ENCODE measurements around the gene DNMT3L.
"Not testable (repeated sequence)": the region's sequence is repeated elsewhere in the genome, so short reads cannot be mapped to it uniquely, and the experiment has no call there.

DNMT3L gene

DNA sequence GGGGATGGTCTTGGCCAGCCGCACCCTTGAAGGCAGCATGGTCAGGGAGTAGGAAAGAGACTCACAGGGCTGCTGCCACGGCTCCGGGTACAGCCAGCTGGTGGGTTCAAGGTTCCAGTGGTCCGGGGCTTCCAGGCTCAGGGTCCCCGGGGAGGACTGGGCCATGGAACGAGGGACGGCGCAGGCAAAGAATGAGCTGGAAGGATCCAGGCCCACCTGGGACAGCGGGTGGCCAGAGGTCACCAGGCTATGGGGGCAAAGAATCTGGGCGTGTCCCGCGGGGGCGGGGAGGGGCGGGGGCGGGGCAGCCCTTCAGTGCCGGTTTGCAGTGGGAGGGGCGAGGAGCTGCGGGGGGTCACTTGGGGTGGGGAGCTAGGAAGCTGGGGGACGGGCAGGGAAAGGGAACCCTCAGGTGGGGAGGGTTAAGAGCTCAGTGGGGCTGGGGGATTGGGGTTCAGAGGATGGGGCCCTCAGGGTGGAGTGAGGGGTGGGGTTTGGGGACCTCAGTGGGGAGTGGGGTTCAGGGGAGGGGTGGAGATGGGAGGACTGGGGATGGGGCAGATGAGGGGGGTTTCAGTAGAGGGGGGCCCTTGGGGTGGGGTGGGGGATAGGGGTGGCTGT lies at the start of gene DNMT3L:
DNMT3L (minus strand) TSS at position 223 of the 621 bp plus-strand sequence. CDS start 638 bp downstream, outside the sequence.
- DNase-seq (ENCODE audit: low read depth in 2 of 2), result no peak

DNA sequence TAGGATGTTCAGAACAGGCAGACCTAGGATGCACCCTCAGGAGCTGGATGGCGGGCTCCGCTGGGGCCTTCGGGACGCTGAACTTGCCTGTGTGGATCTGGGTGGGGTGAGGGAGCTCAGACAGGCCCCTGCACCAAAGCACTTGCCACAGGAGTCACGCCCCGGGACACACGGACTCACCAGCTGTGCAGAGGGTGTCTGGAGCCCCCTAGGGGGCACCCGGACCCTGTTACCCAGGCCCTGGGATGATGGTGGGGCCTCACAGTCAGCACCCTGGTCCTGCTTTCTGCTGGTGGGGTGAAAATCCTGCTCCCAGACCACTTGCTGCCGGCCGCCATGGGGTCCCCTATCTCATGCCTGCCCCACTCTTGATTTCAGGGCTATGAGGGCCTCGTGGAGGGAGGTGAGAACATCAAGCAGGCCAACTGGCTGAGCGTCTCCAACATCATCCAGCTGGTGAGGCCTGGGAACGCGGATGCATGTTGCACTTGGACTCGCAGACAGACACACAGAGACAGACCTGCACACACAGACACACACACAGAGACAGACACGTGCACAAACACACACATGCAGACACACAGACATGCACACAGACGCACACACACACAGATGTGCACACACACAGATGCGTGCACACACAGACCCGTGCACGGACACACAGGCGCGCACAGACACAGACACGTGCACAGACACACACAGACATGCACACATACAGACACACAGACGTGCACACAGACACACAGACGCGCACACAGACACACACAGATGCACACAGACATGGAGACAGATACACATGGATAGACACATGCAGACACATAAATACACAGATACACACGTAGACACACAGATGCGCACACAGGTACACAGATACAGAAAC lies 49.2 kb upstream of the DNMT3L start:
- DNase-seq (ENCODE audit: low read depth in 2 of 2), result no peak

DNA sequence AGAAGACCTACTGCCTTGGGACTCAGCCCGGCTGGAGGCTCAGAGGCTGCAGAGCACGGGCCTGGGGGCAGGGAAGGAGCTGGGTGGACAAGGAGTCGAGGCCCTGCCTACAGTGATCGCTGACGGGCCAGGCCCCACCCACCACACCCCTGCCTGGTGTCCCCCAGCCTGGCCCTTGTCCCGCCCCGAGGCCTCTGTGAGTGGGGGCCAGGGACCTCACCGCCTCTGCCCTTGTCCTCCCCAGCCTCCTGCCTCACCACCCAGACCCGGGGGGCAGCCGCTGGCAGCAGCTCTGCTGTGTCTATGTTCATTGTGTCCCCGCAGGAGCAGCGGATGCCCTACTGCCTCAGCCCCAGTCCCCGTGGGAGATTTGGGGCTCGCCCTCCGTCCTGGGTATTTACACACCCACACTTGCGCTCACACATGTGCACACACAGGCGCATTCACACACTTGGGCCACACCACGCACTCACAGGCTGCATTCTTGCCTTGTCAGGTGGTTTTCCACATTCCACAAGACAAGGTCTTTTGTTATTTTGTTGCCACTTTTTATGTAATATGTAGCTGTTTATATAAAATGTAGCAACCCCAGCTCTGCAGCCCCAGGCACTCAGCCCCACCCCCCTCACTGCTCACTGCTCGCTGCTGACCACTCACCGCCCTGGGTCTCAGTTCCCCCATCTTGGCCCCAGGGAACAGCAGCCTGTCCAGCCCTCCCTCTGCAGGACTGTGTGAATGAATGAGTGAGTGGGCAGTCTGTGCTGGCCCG lies 45.4 kb upstream of the DNMT3L start:
- no peak for DNase-seq (ENCODE audit: low read depth in 2 of 2)

DNA sequence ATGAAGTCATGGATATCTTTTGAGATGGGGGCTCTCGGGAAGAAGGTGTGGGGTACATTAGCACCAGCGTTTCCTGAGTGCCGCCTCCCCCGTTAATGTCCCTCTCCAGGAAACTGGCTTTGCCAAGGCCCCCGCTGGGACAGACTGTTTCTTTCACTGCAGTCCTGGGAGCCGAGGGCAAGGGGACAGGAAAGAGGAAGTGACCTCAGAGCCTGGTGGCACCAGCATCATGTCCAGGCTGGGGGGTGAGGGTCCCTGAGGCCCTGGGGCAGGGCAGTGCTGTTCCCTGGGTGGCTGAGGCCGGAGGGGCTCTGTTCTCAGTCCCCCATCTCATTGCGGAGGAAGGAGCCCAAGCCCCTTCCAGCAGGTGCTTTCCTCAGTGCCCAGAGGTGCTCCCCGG lies 44.0 kb upstream of the DNMT3L start:
- DNase-seq (ENCODE audit: low read depth in 2 of 2), result no peak

DNA sequence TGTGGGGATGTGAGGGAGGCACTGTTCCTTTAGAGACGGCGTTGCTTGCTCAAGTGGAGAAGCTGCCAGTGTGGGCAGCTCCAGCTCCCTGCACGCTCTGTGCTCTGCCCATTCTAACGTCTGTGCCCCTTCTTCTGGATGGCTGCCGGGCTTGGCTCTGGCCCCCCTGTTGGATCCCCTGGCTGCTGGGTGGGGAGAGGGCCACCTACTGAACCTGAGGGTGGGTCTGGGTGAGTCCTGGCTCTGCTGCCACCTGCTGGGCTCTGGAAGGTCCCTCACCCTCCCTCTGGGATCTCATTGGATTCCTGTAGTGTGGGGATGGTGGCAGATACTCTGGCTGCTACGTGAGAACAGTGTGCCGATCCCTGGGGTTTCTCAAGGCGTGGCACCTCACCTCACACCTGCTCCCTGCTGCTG lies 43.2 kb upstream of the DNMT3L start:
- peak in 1 of 2 donors; percentile 30 for DNase-seq (ENCODE audit: low read depth in 2 of 2)

DNA sequence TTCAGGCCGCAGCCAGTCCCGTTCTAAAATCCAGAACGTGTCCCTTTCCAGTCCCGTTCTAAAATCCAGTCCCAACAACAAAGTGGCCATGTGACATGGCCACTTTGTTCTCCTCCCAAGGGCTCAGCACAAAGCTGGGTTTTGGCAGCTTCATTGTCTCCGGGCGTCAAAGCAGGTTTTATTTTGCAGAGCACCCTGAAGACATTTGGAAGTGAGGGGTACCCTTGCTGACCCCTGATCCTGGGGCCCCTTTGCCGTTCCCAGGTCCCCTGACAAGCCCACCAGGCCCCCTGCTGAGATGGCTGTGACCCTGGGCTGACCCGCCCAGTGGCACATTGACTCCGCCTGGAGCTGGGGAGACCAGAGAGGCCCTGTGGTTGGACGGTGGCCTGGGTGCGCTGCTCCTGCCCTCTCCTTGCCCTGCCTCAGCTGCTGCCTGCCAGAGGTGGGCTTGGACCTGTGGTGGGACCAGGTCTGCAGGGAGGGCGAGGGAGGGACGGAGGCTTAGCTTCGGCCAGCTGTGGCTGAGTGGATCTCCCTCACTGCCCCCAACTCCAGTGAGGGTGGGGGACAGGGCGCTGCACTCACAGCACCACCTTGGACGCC lies 42.4 kb upstream of the DNMT3L start:
- no peak for DNase-seq (ENCODE audit: low read depth in 2 of 2)

DNA sequence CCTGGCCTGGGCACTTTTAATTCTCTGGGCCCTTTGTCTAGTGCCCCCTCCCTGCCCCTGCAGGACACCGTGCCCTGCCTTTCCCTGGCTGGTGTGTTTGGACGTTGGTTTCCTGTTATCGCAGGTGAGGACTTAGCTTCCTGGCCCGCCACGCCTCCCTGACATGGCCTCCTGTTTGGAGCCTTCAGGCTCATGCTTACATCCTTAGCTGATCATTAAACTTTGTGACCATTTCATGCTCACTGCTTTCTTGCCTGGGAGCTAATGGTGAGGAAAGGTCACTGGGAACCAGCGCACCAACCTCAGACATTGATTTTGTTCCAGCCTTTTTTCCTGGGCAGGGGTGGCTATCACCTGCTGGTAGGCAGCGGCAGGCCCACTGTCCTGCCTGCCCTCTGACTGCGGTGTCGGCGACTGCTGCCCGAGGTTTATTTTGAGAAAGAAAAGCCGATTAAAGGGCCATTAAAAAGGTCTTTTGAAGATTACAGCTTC lies 41.8 kb upstream of the DNMT3L start:
- no peak for DNase-seq (ENCODE audit: low read depth in 2 of 2)

DNA sequence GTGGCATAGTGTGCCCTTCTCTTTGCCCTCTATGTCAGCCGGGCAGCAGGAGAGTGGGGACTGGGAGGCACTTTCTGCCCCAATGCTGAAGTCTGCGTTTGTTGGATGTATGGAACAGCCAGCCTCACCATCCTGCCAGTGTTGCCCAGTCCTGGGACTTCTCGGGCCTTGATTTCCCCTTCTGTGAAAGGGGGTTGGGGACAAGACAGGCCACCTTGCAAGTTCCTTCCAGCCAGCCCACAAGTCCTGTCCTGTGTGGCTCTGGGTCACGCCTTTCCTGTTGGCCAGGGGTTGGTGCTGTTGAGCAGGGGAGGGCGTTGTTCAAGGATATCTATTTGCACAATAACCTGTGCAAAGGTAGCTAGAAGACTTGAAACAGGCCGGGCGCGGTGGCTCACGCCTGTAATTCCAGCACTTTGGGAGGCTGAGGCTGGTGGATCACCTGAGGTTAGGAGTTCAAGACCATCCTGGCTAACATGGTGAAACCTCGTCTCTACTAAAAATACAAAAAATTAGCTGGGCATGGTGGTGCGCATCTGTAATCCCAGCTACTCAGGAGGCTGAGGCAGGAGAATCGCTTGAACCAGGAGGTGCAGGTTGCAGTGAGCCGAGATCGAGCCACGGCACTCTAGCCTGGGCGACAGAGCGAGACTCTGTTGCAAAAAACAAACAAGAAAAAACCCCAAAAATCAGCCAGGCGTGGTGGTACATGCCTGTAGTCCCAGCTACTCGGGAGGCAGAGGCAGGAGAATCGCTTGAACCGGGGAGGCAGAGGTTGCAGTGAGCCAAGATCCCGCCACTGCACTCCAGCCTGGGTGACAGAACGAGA lies 41.1 kb upstream of the DNMT3L start:
- not testable (repeated sequence) for DNase-seq (ENCODE audit: low read depth in 2 of 2)

DNA sequence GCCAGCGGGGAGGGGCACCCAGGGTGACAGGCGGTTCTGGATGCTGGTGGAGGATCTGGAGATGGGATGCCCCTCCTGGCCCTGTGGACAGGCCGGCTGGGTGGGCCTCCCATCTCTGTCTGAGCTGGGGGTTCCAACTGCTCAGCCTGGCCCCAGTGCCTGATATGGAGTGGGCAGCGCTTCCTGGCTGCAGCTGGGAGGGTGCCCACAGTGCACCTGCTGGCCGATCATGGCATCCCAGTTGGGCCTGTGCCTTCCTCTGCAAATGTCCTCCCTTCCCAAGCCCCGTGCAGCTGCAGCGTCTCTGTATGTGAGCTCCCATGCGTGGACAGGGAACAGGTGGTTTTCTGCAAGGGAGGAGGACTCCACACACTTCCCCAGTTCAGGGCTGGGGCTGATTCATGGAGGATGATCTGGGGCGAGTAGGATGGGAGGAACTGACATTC lies 40.3 kb upstream of the DNMT3L start:
- no peak for DNase-seq (ENCODE audit: low read depth in 2 of 2)

DNA sequence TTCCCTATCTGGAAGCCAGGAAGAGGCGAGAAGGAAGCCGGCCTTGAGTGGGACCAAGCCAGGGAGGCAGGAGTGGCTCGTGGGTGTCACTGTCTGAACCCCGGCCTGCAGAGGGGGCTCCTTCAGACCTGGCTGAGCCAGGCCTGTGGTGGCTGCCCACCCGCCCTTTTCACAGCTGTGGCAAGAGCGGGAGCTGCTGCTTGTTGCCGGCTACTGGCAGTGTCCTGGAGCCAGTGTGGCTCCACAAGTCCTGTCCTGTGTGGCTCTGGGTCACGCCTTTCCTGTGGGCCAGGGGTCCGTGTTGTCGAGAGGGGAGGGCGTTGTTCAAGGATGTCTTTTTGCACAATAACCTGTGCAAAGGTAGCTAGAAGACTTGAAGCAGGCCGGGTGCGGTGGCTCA lies 39.4 kb upstream of the DNMT3L start:
- no peak for DNase-seq (ENCODE audit: low read depth in 2 of 2)

DNA sequence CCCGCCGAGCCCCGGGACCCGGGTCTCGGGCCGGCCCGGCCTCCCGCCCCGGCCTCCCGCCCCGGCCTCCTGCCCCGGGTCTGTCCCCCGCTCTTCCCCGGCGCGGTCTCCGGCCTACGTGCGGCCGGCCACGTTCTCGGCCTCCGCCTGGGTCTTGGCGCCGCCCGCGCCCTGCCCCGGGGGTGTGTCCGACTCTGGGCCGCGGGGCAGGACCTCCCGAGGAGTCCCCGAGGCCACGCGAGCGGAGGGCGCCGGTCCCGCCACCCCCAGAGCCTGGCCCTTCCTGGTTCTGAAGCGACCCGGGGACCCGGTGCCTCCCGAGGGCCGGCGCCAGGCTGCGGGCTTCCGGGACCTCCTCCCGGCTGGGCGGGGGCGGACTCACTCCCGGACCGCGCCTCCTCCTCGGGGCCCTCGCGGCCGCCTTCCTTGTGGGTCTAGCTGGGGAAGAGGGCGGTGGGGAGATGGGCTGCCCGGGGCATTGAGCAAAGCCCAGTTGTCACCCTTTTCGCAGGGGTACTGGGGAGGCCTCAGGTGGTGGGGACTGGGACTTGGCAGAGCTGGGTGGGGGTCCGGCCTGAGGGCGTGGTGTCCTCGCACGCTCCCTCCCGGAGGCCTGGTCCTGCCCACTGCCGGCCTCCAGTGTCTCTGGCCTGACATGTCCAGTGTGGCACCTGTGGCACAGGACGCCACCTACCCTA lies 38.7 kb upstream of the DNMT3L start:
- peak in 1 of 2 donors; percentile 27 for DNase-seq (ENCODE audit: low read depth in 2 of 2)

DNA sequence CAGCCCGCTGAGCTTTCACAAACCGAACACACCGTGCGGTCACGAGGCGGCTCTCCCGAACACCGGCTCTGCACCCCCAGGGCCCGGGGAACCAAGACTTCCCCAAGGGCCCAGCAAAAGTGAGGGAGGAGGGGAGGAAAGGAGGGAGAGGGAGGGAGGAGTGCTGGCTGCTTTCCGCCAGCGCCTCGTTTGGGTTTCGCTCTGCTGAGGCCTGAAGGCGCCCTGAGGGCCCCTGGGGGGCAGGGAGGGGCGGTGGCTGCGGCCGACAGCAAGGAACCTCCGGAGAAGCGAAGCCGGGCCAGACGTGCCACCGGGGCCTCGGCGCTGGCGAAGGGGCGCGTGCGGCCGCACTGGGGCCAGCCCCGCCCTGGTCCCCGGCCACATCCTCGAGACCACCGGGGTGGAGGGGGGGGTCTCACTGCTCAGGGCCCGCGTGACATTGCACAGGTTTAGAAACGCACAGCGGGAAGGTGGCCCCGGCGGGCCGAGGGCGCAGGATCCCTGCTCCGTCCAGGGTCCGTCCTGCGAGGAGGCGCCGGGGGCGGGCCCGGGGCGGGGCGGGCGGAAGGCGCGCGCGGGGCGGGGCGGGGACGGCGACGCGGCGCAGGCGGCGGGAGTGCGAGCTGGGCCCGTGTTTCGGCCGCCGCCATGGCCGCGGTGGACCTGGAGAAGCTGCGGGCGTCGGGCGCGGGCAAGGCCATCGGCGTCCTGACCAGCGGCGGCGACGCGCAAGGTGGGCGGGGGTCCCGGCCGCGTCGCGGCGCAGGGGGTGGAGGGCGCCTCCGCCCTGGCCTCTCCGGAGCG lies 38.0 kb upstream of the DNMT3L start, which contains the start of gene PFKL:
PFKL (plus strand) TSS at position 596 of the 804 bp plus-strand sequence; CDS start at position 649, 53 bp downstream.
- peak in 1 of 2 donors; percentile 40 for DNase-seq (ENCODE audit: low read depth in 2 of 2)

DNA sequence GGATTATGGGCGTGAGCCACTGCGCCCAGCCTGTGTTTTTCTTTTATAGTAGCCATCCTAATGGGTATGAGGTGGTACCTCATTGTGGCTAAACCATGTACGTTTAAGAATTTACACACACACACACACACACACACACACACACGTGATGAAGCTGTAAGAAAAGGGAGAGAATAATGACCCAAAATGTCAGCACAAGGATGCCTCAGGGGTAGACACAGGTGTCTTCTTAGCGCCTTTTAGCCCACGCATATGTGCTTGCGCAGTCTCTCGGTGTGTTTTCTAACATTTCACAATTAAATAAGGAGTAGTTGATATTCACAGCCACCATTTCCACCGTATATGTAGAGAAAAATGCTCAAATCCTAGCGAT lies 37.4 kb upstream of the DNMT3L start:
- DNase-seq (ENCODE audit: low read depth in 2 of 2), result no peak

DNA sequence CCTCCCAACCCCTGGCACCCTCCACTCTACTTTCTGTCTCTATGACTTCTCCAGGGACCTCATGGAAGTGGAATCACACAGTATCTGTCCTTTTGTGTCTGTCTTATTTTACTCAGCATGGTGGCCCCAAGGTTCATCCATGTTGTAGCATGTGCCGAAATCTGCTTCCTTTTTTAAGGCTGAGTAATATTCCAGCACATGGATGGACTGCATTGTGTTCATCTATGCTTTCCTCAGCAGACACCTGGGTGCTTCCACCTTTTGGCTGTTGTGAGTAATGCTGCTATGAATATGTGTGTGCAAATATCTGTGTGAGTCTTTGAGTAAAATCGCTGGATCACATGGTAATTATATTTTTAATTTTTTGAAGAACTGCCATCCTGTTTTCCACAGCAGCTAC lies 36.6 kb upstream of the DNMT3L start:
- DNase-seq (ENCODE audit: low read depth in 2 of 2), result no peak

DNA sequence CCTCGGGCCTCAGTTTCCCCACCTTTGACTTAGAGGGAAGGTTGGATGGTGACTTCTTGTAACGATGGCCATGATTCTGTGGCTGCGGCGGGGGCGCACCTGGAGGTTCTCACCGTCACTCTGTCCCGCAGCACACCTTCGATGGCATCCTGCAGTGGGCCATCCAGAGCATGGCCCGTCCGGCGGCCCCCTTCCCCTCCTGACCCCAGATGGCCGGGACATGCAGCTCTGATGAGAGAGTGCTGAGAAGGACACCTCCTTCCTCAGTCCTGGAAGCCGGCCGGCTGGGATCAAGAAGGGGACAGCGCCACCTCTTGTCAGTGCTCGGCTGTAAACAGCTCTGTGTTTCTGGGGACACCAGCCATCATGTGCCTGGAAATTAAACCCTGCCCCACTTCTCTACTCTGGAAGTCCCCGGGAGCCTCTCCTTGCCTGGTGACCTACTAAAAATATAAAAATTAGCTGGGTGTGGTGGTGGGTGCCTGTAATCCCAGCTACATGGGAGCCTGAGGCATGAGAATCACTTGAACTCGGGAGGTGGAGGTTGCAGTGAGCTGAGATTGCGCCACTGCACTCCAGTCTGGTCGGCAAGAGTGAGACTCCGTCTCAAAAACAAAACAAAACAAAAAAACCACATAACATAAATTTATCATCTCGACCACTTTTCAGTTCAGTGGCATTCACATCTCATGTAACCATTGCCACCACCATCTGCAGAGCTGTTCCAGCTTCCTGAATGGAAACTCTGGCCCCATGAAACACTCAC lies 36.0 kb upstream of the DNMT3L start:
- DNase-seq (ENCODE audit: low read depth in 2 of 2), result peak; percentile 34 to 53

DNA sequence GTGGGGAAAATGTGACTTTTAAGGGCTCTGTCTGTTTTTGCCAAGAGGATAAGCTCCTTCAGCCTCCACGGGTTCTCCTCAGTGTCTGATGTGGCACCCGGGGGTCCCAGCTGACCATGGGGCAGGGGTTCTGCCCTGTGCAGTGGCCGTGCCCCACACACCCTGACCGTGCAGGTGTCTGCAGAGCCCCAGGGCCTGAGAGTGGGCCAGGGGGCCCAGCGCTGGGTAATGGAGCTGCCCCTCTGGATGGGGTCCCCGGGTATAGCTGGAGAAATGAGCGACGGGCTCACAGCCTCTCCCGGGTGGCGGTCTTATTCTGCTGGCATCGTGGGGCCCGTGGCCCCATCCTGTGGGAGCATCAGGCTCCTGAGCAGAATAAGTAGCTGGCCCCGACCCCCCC lies 35.2 kb upstream of the DNMT3L start:
- no peak for DNase-seq (ENCODE audit: low read depth in 2 of 2)

DNA sequence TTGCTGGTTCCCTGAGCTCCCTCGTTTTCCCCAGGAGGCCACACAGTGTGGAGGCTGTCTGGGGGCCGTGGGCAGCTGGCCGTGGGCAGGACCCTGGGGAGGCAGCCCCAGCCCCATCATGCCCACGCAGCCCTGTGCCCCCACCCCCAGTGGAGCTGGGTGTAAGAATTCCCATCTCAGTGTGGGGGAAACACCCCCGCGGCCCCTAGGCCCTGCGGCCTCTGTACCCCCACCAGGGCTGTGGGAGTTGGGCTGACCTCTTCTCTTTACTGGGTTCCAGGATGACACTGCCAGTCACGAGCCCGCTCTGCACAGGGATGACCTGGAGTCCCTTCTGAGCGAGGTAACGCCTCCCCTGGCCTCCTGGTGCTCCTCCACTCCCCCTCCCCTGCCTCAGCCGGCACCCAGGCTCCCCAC lies 34.4 kb upstream of the DNMT3L start:
- DNase-seq (ENCODE audit: low read depth in 2 of 2), result no peak

DNA sequence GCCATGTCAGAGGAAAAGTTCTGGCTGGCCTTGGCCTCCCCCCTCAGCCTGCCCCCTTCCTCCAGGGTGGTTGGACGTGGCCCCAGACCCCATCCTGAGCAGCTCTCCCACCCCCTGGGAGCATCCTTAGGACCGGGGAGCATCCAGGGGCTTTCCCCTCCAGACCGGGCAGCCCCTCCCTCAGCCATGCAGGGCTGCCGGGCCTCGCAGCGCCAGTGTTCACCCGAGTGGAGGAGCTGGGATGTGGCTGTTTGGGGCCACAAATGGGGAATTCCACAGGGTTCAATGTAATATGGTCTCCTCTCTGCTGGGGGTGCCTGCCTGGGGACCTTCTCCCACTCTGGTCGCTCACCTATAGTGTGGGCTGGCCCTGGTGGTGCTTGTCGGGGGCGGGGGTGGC lies 33.9 kb upstream of the DNMT3L start:
- DNase-seq (ENCODE audit: low read depth in 2 of 2), result no peak

Measured in stimulated activated CD4-positive, alpha-beta T cell treated with anti-CD3 and anti-CD28 coated beads, Interleukin-1b, Interleukin-23, amount 100 ng/mL, for 1 hour (primary cell).